HCT116 (cell line): ENCODE results near the gene EMSY.
A peak's percentile ranks its signal among the peaks of the same experiment; 100 is the strongest.

Source experiments
- CEBPB ChIP-seq: IDR thresholded peaks from 2 replicates; pipeline ENCODE4 v1.6.1; 2012; ENCODE audit warnings: low read depth
- EGR1 ChIP-seq: IDR thresholded peaks from 2 replicates; pipeline ENCODE4 v1.6.1; 2012; ENCODE audit warnings: low read depth
- EZH2 ChIP-seq: fragments of 200-600 bp; sonication (generic); IDR thresholded peaks from 2 replicates; pipeline ENCODE4 v1.6.1; 2017; ENCODE audit warnings: antibody characterized with exemption, mixed run types
- EZH2phosphoT487 ChIP-seq: fragments of 200-600 bp; IDR thresholded peaks from 2 replicates; pipeline ENCODE4 v1.6.1; 2018; ENCODE audit warnings: antibody characterized with exemption, borderline replicate concordance
- FOSL1 ChIP-seq: IDR thresholded peaks from 2 replicates; pipeline ENCODE4 v1.6.1; 2012; ENCODE audit warnings: low read depth
- JUND ChIP-seq: IDR thresholded peaks from 2 replicates; pipeline ENCODE4 v1.6.1; 2012
- POLR2A ChIP-seq: IDR thresholded peaks from 2 replicates; pipeline ENCODE4 v1.7.0; 2011; ENCODE audit warnings: borderline replicate concordance; ENCODE audit not compliant: insufficient read depth, insufficient read length; ENCODE audit errors: extremely low read depth
- POLR2AphosphoS5 ChIP-seq: IDR thresholded peaks from 2 replicates; pipeline ENCODE4 v1.6.1; 2011; ENCODE audit warnings: mild to moderate bottlenecking, low read depth, low read length, moderate library complexity
- RAD21 ChIP-seq: IDR thresholded peaks from 2 replicates; pipeline ENCODE4 v1.6.1; 2012; ENCODE audit warnings: low read depth, mild to moderate bottlenecking
- SRF ChIP-seq: IDR thresholded peaks from 2 replicates; pipeline ENCODE4 v1.6.1; 2012; ENCODE audit warnings: low read depth
- ZNF274 ChIP-seq: fragments of 200-500 bp; sonication (Bioruptor generic); IDR thresholded peaks from 2 replicates; pipeline ENCODE4 v1.6.1; 2014; ENCODE audit warnings: mild to moderate bottlenecking, low read depth, low read length, inconsistent platforms
- TF ChIP-seq, protein P1 (sequence below), 3 experiments: fragments of 200-600 bp in 1 of 3; sonication (generic) in 1 of 3; IDR thresholded peaks in 2 of 3; conservative IDR thresholded peaks in 1 of 3; 2 replicates each; pipeline ENCODE4 v1.5.1; 2012 to 2017; ENCODE audit warnings: low read depth in 2 of 3, low read length in 2 of 3, antibody characterized with exemption in 1 of 3, borderline replicate concordance in 1 of 3, control low read depth in 1 of 3, mild to moderate bottlenecking in 1 of 3, mixed read lengths in 1 of 3, mixed run types in 1 of 3, moderate library complexity in 1 of 3; ENCODE audit not compliant: insufficient read depth in 1 of 3
- TF ChIP-seq, protein P2 (sequence below): IDR thresholded peaks from 2 replicates; pipeline ENCODE4 v1.6.1; 2011; ENCODE audit warnings: mild to moderate bottlenecking, low read length, moderate library complexity; ENCODE audit not compliant: insufficient replicate concordance; ENCODE audit errors: extremely low read depth
- TF ChIP-seq, protein P3 (sequence below): IDR thresholded peaks from 2 replicates; pipeline ENCODE4 v1.6.1; 2012

DNA sequence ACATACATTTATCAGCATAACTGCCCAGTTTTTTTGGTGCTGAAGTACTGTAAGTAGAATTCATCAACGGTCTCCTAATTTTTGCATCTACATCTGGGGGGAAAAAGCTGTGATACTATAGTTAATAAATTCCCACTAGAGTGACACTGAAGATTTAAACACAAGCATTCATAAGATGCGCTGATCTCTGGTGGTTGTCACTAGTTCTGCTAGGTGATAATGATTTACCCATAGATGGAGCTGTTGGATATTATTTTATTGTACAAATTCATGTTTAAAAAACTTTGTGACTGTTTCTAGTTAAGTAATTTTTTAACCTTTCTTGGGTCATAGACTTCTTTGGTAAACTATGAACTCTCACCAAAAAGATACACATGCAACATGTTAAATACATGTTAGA is 106.6 kb downstream of the EMSY start:
- no peak for TF ChIP-seq POLR2A
- no peak for TF ChIP-seq FOSL1
- TF ChIP-seq, protein P1, sequence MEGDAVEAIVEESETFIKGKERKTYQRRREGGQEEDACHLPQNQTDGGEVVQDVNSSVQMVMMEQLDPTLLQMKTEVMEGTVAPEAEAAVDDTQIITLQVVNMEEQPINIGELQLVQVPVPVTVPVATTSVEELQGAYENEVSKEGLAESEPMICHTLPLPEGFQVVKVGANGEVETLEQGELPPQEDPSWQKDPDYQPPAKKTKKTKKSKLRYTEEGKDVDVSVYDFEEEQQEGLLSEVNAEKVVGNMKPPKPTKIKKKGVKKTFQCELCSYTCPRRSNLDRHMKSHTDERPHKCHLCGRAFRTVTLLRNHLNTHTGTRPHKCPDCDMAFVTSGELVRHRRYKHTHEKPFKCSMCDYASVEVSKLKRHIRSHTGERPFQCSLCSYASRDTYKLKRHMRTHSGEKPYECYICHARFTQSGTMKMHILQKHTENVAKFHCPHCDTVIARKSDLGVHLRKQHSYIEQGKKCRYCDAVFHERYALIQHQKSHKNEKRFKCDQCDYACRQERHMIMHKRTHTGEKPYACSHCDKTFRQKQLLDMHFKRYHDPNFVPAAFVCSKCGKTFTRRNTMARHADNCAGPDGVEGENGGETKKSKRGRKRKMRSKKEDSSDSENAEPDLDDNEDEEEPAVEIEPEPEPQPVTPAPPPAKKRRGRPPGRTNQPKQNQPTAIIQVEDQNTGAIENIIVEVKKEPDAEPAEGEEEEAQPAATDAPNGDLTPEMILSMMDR (IDR thresholded peaks at IDR 0.05 in 2 of 3, conservative IDR thresholded peaks at IDR 0.05 in 1 of 3; ENCODE audit: borderline replicate concordance in 1 of 3, insufficient read depth in 1 of 3, low read depth in 2 of 3, low read length in 2 of 3): peak in 2 of 3 experiments; percentile 31 to 34; a peak in 3 of 6 replicates
- peak; percentile 36; the same call in 1 of the 2 replicates for TF ChIP-seq RAD21
- TF ChIP-seq SRF: no peak
- TF ChIP-seq EZH2: no peak
- TF ChIP-seq ZNF274: no peak
- no peak for TF ChIP-seq POLR2AphosphoS5
- TF ChIP-seq JUND: no peak
- TF ChIP-seq, protein P2, sequence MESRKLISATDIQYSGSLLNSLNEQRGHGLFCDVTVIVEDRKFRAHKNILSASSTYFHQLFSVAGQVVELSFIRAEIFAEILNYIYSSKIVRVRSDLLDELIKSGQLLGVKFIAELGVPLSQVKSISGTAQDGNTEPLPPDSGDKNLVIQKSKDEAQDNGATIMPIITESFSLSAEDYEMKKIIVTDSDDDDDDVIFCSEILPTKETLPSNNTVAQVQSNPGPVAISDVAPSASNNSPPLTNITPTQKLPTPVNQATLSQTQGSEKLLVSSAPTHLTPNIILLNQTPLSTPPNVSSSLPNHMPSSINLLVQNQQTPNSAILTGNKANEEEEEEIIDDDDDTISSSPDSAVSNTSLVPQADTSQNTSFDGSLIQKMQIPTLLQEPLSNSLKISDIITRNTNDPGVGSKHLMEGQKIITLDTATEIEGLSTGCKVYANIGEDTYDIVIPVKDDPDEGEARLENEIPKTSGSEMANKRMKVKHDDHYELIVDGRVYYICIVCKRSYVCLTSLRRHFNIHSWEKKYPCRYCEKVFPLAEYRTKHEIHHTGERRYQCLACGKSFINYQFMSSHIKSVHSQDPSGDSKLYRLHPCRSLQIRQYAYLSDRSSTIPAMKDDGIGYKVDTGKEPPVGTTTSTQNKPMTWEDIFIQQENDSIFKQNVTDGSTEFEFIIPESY: no peak
- TF ChIP-seq EZH2phosphoT487: no peak
- TF ChIP-seq, protein P3, sequence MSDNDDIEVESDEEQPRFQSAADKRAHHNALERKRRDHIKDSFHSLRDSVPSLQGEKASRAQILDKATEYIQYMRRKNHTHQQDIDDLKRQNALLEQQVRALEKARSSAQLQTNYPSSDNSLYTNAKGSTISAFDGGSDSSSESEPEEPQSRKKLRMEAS: no peak
- no peak for TF ChIP-seq CEBPB
- TF ChIP-seq EGR1: no peak
